ENCODE measurements around the gene TYRO3. TPM values are rescaled to one million over a fixed set of nuclear protein-coding genes. Genes with fewer than 3 reads are reported as not detected.
A peak's percentile ranks its signal among the peaks of the same experiment; 100 is the strongest.

TYRO3 gene
- total and polyA plus RNA-seq, 2 of the 13 experiments (the other 11 are each of a cell fraction or from before 2014, with no cell fraction given): 24.0 to 43.6 TPM

DNA sequence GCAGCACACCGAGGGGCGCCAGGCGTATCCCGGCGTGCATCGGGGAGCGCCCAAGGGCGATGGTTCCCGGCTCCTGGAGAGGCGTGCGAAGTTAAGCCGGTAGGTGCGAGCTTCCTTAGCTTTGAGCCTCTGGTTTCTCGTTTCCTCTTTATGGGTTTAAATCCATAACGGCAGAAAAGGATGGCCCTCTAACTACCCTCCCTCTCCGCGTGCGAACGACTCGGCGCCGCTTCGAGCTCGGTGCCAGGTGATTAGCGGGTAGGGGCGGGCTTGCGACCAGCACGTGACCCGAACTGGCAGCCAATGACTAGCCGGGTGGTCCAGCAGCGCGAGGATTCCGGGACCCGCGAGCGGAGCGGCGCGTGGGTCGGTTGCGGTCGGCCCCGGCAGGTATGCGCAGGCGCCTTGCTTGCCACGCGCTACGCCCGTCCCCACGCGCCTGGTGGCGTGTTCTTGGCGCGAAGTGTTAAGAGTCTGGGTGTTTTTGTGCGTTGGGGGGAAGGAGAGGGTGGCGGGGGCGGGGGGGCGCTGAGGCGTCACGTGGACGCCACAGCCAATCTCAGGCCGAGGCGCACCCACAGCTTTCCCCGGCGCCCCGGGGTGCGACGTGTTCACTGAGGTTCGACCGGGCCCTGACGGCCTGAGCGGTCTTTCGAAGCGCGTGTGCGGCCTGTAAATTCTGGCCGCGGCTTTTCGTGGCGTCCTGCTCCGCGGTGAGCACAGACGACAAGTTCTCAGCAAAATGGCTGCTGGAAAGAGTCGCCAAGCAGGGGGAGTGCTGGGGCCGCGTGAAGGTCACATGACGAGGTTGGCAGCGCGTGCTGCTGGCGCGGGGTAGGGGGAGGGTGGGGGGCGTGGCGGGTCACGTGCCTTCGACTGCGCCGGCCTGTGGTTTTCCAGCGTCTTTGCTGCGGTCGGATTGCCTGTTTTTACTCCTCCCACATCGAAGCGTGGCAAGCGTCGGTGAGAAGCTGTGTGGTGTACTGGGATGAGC, 62.5 kb downstream of the TYRO3 start (continued):
- TF ChIP-seq, protein P1, sequence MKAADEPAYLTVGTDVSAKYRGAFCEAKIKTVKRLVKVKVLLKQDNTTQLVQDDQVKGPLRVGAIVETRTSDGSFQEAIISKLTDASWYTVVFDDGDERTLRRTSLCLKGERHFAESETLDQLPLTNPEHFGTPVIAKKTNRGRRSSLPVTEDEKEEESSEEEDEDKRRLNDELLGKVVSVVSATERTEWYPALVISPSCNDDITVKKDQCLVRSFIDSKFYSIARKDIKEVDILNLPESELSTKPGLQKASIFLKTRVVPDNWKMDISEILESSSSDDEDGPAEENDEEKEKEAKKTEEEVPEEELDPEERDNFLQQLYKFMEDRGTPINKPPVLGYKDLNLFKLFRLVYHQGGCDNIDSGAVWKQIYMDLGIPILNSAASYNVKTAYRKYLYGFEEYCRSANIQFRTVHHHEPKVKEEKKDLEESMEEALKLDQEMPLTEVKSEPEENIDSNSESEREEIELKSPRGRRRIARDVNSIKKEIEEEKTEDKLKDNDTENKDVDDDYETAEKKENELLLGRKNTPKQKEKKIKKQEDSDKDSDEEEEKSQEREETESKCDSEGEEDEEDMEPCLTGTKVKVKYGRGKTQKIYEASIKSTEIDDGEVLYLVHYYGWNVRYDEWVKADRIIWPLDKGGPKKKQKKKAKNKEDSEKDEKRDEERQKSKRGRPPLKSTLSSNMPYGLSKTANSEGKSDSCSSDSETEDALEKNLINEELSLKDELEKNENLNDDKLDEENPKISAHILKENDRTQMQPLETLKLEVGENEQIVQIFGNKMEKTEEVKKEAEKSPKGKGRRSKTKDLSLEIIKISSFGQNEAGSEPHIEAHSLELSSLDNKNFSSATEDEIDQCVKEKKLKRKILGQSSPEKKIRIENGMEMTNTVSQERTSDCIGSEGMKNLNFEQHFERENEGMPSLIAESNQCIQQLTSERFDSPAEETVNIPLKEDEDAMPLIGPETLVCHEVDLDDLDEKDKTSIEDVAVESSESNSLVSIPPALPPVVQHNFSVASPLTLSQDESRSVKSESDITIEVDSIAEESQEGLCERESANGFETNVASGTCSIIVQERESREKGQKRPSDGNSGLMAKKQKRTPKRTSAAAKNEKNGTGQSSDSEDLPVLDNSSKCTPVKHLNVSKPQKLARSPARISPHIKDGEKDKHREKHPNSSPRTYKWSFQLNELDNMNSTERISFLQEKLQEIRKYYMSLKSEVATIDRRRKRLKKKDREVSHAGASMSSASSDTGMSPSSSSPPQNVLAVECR (CRISPR knock-in tag; IDR thresholded peaks at IDR 0.05; ENCODE audit: borderline replicate concordance): peak; percentile 70; the same call in 1 of the 2 replicates
- no peak for TF ChIP-seq HMG20A (CRISPR knock-in tag; IDR thresholded peaks at IDR 0.05; ENCODE audit: borderline replicate concordance)
- peak; percentile 96 for TF ChIP-seq KLF6 (CRISPR knock-in tag; IDR thresholded peaks at IDR 0.05)
- peak; percentile 87; the same call in 1 of the 2 replicates for TF ChIP-seq ZNF451 (CRISPR knock-in tag; IDR thresholded peaks at IDR 0.05)
- no peak for TF ChIP-seq ARNT (IDR thresholded peaks at IDR 0.05)
- no peak for TF ChIP-seq HNF4A (CRISPR knock-in tag; IDR thresholded peaks at IDR 0.05)
- TF ChIP-seq XBP1 (CRISPR knock-in tag; IDR thresholded peaks at IDR 0.05): peak; percentile 84
- TF ChIP-seq, protein P2, sequence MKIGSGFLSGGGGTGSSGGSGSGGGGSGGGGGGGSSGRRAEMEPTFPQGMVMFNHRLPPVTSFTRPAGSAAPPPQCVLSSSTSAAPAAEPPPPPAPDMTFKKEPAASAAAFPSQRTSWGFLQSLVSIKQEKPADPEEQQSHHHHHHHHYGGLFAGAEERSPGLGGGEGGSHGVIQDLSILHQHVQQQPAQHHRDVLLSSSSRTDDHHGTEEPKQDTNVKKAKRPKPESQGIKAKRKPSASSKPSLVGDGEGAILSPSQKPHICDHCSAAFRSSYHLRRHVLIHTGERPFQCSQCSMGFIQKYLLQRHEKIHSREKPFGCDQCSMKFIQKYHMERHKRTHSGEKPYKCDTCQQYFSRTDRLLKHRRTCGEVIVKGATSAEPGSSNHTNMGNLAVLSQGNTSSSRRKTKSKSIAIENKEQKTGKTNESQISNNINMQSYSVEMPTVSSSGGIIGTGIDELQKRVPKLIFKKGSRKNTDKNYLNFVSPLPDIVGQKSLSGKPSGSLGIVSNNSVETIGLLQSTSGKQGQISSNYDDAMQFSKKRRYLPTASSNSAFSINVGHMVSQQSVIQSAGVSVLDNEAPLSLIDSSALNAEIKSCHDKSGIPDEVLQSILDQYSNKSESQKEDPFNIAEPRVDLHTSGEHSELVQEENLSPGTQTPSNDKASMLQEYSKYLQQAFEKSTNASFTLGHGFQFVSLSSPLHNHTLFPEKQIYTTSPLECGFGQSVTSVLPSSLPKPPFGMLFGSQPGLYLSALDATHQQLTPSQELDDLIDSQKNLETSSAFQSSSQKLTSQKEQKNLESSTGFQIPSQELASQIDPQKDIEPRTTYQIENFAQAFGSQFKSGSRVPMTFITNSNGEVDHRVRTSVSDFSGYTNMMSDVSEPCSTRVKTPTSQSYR (CRISPR knock-in tag; IDR thresholded peaks at IDR 0.05; ENCODE audit: borderline replicate concordance): peak; percentile 80
- TF ChIP-seq KLF15 (CRISPR knock-in tag; IDR thresholded peaks at IDR 0.05; ENCODE audit: borderline replicate concordance): peak; percentile 98
- TF ChIP-seq ZNF547 (CRISPR knock-in tag; IDR thresholded peaks at IDR 0.05): peak; percentile 100
- TF ChIP-seq ZBTB21 (CRISPR knock-in tag; IDR thresholded peaks at IDR 0.05): no peak
- TF ChIP-seq YEATS2 (CRISPR knock-in tag; IDR thresholded peaks at IDR 0.05; ENCODE audit: borderline replicate concordance): peak; percentile 83
- no peak; the same call in 1 of the 2 replicates for TF ChIP-seq ZNF569 (CRISPR knock-in tag; IDR thresholded peaks at IDR 0.05; ENCODE audit: borderline replicate concordance)
- peak; percentile 97 for TF ChIP-seq ZBTB42 (CRISPR knock-in tag; IDR thresholded peaks at IDR 0.05)
- TF ChIP-seq JUND (CRISPR knock-in tag; IDR thresholded peaks at IDR 0.05): no peak; the same call in 1 of the 2 replicates
- peak; percentile 87 for TF ChIP-seq ZSCAN20 (CRISPR knock-in tag; IDR thresholded peaks at IDR 0.05; ENCODE audit: borderline replicate concordance)
- no peak; the same call in none of the 2 replicates for TF ChIP-seq ZNF570 (CRISPR knock-in tag; IDR thresholded peaks at IDR 0.05; ENCODE audit: borderline replicate concordance)
- peak; percentile 75; the same call in 1 of the 2 replicates for TF ChIP-seq ZKSCAN8 (CRISPR knock-in tag; IDR thresholded peaks at IDR 0.05; ENCODE audit: borderline replicate concordance)
- TF ChIP-seq ZFX (CRISPR knock-in tag; IDR thresholded peaks at IDR 0.05; ENCODE audit: low read depth): peak; percentile 91
- peak; percentile 64; the same call in 1 of the 2 replicates for TF ChIP-seq MAFG (CRISPR knock-in tag; IDR thresholded peaks at IDR 0.05)
- TF ChIP-seq THAP7 (CRISPR knock-in tag; IDR thresholded peaks at IDR 0.05): peak; percentile 85; the same call in 1 of the 2 replicates
- TF ChIP-seq SALL2 (CRISPR knock-in tag; IDR thresholded peaks at IDR 0.05): peak; percentile 87

All from HepG2 (cell line).